ENCODE data around the gene HM13.

DNA sequence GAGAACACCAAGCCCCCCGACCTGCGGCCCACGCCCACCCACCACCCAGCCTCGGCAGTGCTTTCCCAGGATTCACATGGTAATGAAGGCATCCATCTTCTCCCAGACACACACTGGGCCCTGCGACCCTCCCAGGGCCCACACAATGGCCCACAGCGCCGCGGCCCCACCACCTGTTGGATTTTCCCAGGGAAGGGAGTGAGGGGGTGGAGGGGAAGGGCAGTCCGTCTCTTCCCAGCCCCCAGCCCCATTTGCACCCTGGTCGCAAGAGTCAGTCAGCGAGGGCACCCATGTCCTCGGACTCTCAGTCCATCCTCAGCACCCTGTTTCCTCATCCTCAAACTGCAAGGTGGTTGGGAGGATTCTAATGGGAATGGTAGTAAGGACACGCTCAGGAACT lies 67.1 kb downstream of the HM13 start:
- TF ChIP-seq, protein P1, sequence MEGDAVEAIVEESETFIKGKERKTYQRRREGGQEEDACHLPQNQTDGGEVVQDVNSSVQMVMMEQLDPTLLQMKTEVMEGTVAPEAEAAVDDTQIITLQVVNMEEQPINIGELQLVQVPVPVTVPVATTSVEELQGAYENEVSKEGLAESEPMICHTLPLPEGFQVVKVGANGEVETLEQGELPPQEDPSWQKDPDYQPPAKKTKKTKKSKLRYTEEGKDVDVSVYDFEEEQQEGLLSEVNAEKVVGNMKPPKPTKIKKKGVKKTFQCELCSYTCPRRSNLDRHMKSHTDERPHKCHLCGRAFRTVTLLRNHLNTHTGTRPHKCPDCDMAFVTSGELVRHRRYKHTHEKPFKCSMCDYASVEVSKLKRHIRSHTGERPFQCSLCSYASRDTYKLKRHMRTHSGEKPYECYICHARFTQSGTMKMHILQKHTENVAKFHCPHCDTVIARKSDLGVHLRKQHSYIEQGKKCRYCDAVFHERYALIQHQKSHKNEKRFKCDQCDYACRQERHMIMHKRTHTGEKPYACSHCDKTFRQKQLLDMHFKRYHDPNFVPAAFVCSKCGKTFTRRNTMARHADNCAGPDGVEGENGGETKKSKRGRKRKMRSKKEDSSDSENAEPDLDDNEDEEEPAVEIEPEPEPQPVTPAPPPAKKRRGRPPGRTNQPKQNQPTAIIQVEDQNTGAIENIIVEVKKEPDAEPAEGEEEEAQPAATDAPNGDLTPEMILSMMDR (conservative IDR thresholded peaks at IDR 0.05; ENCODE audit: low read depth in 2 of 2), result no peak
- TF ChIP-seq POLR2AphosphoS5 (IDR thresholded peaks at IDR 0.05; ENCODE audit: low read depth), result no peak; the same call in 1 of the 2 replicates
- TF ChIP-seq CREB1 (CRISPR knock-in tag; IDR thresholded peaks at IDR 0.05; ENCODE audit: low read depth), result no peak
- TF ChIP-seq EZH2 (IDR thresholded peaks at IDR 0.05; ENCODE audit: low read depth, unreplicated experiment), result no peak
- TF ChIP-seq, protein P2, sequence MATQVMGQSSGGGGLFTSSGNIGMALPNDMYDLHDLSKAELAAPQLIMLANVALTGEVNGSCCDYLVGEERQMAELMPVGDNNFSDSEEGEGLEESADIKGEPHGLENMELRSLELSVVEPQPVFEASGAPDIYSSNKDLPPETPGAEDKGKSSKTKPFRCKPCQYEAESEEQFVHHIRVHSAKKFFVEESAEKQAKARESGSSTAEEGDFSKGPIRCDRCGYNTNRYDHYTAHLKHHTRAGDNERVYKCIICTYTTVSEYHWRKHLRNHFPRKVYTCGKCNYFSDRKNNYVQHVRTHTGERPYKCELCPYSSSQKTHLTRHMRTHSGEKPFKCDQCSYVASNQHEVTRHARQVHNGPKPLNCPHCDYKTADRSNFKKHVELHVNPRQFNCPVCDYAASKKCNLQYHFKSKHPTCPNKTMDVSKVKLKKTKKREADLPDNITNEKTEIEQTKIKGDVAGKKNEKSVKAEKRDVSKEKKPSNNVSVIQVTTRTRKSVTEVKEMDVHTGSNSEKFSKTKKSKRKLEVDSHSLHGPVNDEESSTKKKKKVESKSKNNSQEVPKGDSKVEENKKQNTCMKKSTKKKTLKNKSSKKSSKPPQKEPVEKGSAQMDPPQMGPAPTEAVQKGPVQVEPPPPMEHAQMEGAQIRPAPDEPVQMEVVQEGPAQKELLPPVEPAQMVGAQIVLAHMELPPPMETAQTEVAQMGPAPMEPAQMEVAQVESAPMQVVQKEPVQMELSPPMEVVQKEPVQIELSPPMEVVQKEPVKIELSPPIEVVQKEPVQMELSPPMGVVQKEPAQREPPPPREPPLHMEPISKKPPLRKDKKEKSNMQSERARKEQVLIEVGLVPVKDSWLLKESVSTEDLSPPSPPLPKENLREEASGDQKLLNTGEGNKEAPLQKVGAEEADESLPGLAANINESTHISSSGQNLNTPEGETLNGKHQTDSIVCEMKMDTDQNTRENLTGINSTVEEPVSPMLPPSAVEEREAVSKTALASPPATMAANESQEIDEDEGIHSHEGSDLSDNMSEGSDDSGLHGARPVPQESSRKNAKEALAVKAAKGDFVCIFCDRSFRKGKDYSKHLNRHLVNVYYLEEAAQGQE (IDR thresholded peaks at IDR 0.05; ENCODE audit: unreplicated experiment), result no peak
- TF ChIP-seq STAT1 (IDR thresholded peaks at IDR 0.05; ENCODE audit: unreplicated experiment), result no peak
- TF ChIP-seq EZH2phosphoT487 (IDR thresholded peaks at IDR 0.05; ENCODE audit: unreplicated experiment), result no peak
- no peak for TF ChIP-seq JUNB (IDR thresholded peaks at IDR 0.05; ENCODE audit: unreplicated experiment)
- TF ChIP-seq, protein P3, sequence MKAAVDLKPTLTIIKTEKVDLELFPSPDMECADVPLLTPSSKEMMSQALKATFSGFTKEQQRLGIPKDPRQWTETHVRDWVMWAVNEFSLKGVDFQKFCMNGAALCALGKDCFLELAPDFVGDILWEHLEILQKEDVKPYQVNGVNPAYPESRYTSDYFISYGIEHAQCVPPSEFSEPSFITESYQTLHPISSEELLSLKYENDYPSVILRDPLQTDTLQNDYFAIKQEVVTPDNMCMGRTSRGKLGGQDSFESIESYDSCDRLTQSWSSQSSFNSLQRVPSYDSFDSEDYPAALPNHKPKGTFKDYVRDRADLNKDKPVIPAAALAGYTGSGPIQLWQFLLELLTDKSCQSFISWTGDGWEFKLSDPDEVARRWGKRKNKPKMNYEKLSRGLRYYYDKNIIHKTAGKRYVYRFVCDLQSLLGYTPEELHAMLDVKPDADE (IDR thresholded peaks at IDR 0.05), result no peak

Data from GM23338 (cell line).